ENCODE results near the gene DRG2.

GRCh38 chr17:18151290-18151689 is 63.5 kb downstream of the DRG2 start:
- TF ChIP-seq POLR2AphosphoS5 (IDR thresholded peaks at IDR 0.05; ENCODE audit: borderline replicate concordance, low read depth, low read length) (no peak), EZH2 (IDR thresholded peaks at IDR 0.05) (no peak)

Measured in SK-N-MC (cell line).